HTERT RPE-1 (cell line): ENCODE measurements around the gene CD82.

ENCODE experiments used
- in situ Hi-C: fragments of 300-500 bp; cut with MboI; formaldehyde crosslinking; loops from 4 replicates; pipeline ENCODE4 v1.14.3; 2020; ENCODE audit warnings: low sequenced_read_pairs

CD82 gene, protein sequence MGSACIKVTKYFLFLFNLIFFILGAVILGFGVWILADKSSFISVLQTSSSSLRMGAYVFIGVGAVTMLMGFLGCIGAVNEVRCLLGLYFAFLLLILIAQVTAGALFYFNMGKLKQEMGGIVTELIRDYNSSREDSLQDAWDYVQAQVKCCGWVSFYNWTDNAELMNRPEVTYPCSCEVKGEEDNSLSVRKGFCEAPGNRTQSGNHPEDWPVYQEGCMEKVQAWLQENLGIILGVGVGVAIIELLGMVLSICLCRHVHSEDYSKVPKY

DNA sequence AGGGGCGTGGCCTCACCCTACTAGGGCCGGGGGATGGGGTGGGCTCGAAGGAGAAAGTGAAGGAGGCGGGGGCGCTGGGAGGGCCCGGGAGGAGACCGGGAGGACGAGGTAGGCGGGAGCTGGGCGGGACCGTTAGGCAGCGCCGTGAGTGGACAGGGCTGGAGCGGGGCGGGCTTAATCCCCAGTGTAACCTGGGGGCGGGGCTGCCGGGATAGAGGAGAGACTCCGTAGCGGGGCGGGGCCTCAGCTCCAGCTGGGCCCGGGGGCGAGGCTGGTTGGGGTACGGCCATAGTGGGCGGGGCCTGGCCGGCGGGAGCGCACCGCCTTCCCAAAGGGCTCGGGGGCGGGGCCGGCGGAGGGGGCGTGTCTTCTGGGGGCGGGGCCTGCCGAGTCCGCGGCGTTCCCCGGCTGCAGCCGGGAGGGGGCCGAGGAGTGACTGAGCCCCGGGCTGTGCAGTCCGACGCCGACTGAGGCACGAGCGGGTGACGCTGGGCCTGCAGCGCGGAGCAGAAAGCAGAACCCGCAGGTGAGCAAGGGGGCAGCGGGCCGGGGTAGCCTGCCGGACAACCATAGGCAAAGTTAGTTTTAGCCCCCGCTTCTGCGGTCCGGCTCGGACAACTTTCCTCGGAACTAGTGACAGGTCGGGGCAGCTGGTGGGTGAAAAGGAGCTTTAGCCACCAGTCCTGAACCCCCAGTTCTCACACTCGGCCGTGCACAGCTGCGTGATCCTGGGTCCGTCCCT lies at the start of gene CD82:
TSS of gene CD82 (plus strand) at position 453 of the 742 bp plus-strand sequence. CDS start 29,000 bp downstream, outside the sequence.
- in situ Hi-C loops = no loop called here

DNA sequence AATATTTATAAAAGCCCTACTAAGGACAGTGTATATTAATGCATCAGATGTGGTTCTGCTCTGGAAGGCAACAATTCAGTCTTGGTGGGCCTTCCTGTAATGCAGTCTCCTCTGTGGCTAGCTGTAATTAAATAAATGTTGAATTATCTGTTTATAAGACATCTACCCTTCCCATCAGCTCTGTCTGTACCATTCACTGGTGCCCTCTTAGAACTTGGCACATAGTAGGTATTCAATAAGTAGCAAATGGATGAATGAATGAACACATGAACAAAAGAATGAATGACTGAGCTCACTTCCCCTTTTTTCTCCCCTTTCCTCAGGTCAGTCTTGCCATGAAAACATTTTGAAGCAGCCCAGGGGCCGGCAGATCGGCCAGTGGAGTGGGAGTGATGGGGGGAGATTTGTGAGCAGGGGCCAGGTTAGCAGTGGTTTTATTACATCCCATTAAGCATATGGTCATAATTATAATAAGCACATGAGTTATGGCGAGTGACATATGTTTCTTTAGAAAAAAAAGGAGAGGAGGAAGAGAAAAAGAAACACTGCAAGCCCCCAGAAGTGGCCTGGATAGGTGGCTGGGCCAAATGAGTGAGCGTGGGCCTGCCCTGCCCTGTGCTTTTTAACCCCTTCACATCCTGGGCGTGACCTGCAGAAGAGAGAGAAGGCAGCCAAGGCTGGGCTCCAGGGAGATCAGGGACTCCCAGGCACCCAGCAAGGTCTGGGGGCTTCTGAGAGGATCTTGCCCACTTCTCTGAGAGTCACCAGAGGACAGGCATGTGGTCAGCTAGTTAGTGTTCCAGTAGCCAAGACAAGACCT lies 48.6 kb upstream of the CD82 start:
- in situ Hi-C loops = no loop called here

- in situ Hi-C loops = no loop called here
These were observed 47.9 kb upstream of the CD82 start for GRCh38 chr11:44517541-44517940.

- in situ Hi-C loops = no loop called here
These were observed 46.4 kb upstream of the CD82 start for GRCh38 chr11:44518968-44519550.

- in situ Hi-C loops = no loop called here
These were observed 45.3 kb upstream of the CD82 start for GRCh38 chr11:44519989-44520737.

- in situ Hi-C loops = no loop called here
These were observed 44.3 kb upstream of the CD82 start for GRCh38 chr11:44521148-44521547.

- in situ Hi-C loops = no loop called here
These were observed 43.2 kb upstream of the CD82 start for GRCh38 chr11:44522294-44522693.

DNA sequence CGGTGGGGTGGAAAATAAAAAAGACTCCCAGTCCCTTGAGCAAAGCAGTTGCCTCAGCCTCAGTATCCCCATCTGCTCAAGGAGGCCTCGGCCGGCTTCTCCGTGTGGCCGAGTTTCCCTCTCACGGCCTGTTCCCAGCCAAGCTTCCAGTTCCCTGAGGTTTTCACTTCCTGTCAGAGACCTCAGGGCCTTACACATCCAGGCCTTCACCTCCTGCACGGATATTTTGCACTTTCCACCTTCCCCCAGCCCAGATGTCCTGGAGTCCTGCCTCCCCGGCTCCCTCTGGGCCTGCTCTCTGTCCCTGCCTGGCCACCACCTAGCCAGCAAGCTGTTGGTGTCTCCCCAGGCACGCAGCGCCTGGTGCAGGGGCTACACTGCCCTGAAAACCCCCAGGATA lies 41.1 kb upstream of the CD82 start:
- in situ Hi-C loops = no loop called here

DNA sequence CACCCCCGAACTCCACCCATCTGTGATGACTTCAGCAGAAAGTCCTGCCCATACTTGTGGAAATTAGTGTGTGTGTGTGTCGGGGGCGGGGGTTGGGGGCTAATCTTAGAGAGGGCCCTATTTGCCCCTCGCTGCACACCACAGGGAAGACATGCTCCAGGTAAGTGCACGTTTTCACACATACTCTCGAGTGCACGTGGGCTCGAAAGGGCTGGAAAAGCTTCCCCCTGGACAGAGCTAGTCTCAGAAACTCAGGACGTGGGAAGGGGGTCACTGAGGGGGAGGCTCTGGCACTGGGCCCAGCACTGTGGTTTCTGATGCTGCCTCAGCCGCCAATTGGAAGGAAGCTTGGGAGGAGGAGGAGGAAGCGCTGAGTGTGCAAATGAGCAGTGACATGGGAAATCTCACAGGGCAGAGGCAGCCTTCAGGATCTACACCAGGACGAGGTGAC lies 40.7 kb upstream of the CD82 start:
- in situ Hi-C loops = no loop called here

DNA sequence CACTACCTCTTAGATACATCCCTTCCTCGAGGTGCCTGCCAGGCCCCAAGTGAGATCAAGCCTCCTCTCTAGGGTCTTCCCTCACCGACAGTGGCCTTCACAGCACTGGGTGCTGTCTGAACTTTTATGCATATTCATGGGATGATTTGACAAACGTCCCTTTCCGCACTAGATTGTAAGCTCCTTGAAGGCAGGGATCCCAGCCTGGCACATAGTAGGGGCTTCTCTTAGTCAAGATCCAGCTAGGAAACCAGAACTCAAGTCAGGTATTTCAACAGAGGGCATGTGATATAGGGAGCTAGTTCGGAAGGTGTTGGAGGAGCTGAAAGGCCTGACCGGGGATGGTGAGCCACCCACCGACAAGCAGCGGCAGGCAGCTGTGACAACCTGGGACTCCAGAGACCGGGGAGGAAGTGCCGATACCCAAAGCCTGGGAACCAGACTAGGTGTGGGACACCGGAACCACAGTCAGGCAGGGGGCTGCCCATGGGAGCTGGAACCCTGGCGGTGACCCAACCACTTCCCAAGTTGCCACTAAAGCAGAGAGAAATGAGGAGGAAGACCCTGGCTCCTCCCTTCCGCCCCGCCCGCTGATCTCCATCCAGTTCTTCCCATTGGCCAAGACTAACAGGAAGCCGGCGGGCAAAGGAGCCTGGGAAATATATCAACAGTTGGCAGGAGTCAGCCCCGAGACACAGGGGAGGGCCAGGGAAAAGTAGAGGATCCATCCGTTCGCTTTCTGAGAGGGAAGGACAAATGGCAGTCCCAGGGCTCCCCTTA lies 39.8 kb upstream of the CD82 start:
- in situ Hi-C loops = no loop called here

- in situ Hi-C loops = no loop called here
These were observed 39.0 kb upstream of the CD82 start for GRCh38 chr11:44526438-44526837.

DNA sequence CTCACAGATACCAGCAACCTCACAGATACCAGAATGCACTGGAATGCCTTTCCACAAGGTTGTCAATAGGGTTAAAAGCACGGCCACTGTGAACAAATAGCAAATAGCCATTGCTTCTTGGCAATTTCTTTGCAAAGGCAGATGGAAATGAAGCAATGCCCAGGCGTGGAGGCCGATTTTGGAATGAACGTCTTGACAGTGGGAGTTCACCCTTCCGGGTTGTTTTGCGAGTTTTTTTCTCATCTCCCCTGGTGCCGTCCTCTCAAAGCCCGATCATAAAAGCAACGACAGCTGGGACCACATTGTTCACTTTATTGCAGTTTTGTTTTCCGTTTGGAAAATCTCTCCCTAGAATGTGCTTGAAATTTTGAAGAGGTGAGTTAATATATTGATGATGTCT lies 38.0 kb upstream of the CD82 start:
- in situ Hi-C loops = no loop called here

GRCh38 chr11:44528103-44528502 lies 37.4 kb upstream of the CD82 start:
- in situ Hi-C loops = no loop called here

GRCh38 chr11:44528581-44528980 lies 36.9 kb upstream of the CD82 start:
- in situ Hi-C loops = no loop called here

DNA sequence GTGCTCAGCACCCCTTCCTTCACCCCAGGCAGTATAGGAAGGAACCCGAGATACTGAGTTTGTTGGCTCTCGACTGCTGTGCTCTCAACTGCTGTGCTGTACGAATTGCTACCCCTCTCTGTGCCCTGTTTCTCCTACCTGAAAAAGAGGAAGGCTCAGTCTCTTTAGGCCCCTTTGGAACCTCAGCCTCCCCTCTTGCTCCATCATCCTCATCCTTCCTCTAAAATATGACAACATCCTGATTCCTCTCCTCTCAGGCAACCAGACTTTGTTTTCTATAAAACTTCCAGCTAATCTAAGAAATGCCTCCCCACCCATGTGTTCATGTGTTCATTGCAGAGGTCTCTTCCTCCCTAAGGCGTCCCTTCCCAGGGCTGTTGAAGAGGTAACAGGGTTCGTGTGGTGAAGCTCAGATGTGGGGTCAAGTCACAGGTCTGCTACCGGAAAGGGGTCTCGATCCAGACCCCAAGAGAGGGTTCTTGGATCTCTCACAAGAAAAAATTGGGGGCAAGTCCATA lies 35.5 kb upstream of the CD82 start:
- in situ Hi-C loops = no loop called here

DNA sequence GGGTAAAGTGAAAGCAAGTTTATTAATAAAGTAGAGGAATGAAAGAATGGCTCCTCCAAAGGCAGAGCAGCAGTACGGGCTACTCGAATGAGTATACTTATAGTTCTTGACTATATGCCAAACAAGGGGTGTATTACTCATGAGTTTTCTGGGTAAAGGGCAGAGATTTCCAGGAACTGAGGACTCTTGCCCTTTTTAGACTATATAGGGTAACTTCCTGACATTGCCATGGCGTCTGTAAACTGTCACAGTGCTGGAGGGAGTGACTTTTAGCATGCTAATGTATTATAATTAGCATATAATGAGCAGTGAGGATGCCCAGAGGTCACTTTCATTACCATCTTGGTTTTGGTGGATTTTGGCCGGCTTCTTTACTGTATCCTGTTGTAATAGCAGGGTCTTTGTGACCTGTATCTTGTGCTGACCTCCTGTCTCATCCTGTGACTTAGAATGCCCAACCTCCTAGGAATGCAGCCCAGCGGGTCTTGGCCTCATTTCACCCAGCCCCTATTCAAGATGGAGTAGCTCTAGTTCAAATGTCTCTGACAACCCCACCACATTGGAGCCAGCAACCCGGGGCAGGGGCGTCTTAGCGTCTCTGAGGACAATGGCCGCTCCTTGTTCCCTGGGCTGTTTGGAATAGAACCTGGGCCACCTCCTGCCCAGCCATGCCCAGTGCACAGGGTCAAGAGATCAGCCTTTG lies 34.9 kb upstream of the CD82 start:
- in situ Hi-C loops = no loop called here

DNA sequence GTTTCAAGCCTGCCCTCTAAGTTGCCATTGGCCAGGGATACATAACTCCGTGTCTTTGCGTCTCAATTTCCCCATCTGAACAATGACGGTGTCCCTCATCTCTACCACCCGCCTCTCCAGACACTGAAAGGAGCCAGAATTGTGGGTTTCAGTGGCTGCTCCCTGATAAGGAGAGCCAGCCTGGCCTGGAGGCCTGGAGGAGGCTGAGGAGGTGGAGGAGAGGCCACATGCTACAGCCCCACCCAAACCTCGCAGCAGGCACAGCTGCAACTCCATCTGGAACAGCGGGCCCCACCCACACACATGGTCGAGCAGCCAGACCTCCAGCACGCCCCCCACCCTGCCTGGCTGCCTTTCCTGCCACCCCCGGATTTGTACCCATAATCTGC lies 34.4 kb upstream of the CD82 start:
- in situ Hi-C loops = no loop called here

GRCh38 chr11:44531636-44532035 lies 33.8 kb upstream of the CD82 start:
- in situ Hi-C loops = no loop called here

- in situ Hi-C loops = no loop called here
These were observed 32.7 kb upstream of the CD82 start for GRCh38 chr11:44532809-44533208.
